ENCODE measurements around the gene DEPDC1B.

DEPDC1B gene

DNA sequence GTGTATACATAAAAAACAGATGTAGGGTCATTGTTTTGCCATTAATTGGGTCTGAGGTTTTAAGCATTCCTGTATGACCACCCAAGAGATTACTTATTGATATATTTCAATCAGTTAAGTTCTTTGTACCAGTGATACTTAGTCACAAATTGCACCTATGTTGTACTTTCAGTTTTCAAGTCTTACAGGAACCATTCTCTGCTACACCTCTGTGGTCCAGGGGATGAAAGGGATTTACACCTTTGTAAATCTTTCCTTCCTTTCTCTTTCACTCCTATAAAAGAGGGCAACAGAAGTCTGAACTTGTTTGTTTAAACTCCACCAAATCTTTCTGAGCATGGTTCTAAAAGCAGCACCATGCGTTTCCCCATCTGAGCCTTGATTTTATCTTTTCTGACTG lies 86.1 kb downstream of the DEPDC1B start:
- H3K27me3 ChIP-seq (ENCODE audit: control insufficient read depth, insufficient read depth, low read length): no peaks in the 10 kb centered on the region
- no peaks in the 10 kb centered on the region for H3K4me1 ChIP-seq
- no peak overlapping the region for H3K27ac ChIP-seq
- H3K9ac ChIP-seq: no peak overlapping the region
- TF ChIP-seq, protein P1, sequence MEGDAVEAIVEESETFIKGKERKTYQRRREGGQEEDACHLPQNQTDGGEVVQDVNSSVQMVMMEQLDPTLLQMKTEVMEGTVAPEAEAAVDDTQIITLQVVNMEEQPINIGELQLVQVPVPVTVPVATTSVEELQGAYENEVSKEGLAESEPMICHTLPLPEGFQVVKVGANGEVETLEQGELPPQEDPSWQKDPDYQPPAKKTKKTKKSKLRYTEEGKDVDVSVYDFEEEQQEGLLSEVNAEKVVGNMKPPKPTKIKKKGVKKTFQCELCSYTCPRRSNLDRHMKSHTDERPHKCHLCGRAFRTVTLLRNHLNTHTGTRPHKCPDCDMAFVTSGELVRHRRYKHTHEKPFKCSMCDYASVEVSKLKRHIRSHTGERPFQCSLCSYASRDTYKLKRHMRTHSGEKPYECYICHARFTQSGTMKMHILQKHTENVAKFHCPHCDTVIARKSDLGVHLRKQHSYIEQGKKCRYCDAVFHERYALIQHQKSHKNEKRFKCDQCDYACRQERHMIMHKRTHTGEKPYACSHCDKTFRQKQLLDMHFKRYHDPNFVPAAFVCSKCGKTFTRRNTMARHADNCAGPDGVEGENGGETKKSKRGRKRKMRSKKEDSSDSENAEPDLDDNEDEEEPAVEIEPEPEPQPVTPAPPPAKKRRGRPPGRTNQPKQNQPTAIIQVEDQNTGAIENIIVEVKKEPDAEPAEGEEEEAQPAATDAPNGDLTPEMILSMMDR (IDR thresholded peaks at IDR 0.05): no peak
- no peaks in the 10 kb centered on the region for H3K79me2 ChIP-seq
- no peak overlapping the region for H3K4me2 ChIP-seq (ENCODE audit: low read length)
- no peaks in the 10 kb centered on the region for H3K9me3 ChIP-seq (ENCODE audit: control insufficient read depth, low read length)
- H3K4me3 ChIP-seq (ENCODE audit: low read depth, low read length): no peak overlapping the region
- H3K36me3 ChIP-seq (ENCODE audit: control insufficient read depth, insufficient read depth, low read length): no peaks in the 10 kb centered on the region
- no peak overlapping the region for H2AFZ ChIP-seq

- H3K4me2 ChIP-seq (ENCODE audit: low read length): no peak overlapping the region
- TF ChIP-seq, protein P1 (IDR thresholded peaks at IDR 0.05): no peak
These were observed 88.7 kb downstream of the DEPDC1B start for GRCh38 chr5:60611099-60611740.

GRCh38 chr5:60604771-60605170 lies 95.2 kb downstream of the DEPDC1B start:
- H3K4me2 ChIP-seq (ENCODE audit: low read length): no peak overlapping the region

More at GRCh38 chr5:60611099-60611740, 88.7 kb downstream of the DEPDC1B start:
- no peak overlapping the region for H3K9ac ChIP-seq
- no peaks in the 10 kb centered on the region for H3K79me2 ChIP-seq
- H3K4me1 ChIP-seq: no peaks in the 10 kb centered on the region
- no peak overlapping the region for H2AFZ ChIP-seq
- no peak overlapping the region for H3K4me3 ChIP-seq (ENCODE audit: low read depth, low read length)
- H3K9me3 ChIP-seq (ENCODE audit: control insufficient read depth, low read length): no peaks in the 10 kb centered on the region
- H3K27ac ChIP-seq: no peak overlapping the region
- H3K27me3 ChIP-seq (ENCODE audit: control insufficient read depth, insufficient read depth, low read length): no peaks in the 10 kb centered on the region
- H3K36me3 ChIP-seq (ENCODE audit: control insufficient read depth, insufficient read depth, low read length): no peaks in the 10 kb centered on the region

GRCh38 chr5:60598424-60598823 lies 101.5 kb downstream of the DEPDC1B start:
- TF ChIP-seq, protein P1 (IDR thresholded peaks at IDR 0.05): no peak

More at GRCh38 chr5:60604771-60605170, 95.2 kb downstream of the DEPDC1B start:
- Histone ChIP-seq H2AFZ (no peak overlapping the region), H3K36me3 (ENCODE audit: control insufficient read depth, insufficient read depth, low read length) (no peaks in the 10 kb centered on the region), H3K4me3 (ENCODE audit: low read depth, low read length) (no peak overlapping the region), H3K27me3 (ENCODE audit: control insufficient read depth, insufficient read depth, low read length) (no peaks in the 10 kb centered on the region), H3K4me1 (no peaks in the 10 kb centered on the region), H3K9ac (no peak overlapping the region), H3K27ac (no peak overlapping the region), H3K9me3 (ENCODE audit: control insufficient read depth, low read length) (no peaks in the 10 kb centered on the region), H3K79me2 (no peaks in the 10 kb centered on the region)
- TF ChIP-seq, protein P1 (IDR thresholded peaks at IDR 0.05): no peak

More at GRCh38 chr5:60598424-60598823, 101.5 kb downstream of the DEPDC1B start:
- Histone ChIP-seq H3K27me3 (ENCODE audit: control insufficient read depth, insufficient read depth, low read length) (no peaks in the 10 kb centered on the region), H3K4me1 (no peaks in the 10 kb centered on the region), H3K9me3 (ENCODE audit: control insufficient read depth, low read length) (no peaks in the 10 kb centered on the region), H3K4me2 (ENCODE audit: low read length) (no peak overlapping the region), H3K27ac (no peak overlapping the region), H3K4me3 (ENCODE audit: low read depth, low read length) (no peak overlapping the region), H3K79me2 (no peaks in the 10 kb centered on the region), H3K36me3 (ENCODE audit: control insufficient read depth, insufficient read depth, low read length) (no peaks in the 10 kb centered on the region), H2AFZ (no peak overlapping the region), H3K9ac (no peak overlapping the region)
